Liver (tissue), 9 donors: ENCODE data around the gene PPP2R3B. TPM values are rescaled to one million over a fixed set of nuclear protein-coding genes. Genes with fewer than 3 reads are reported as not detected.

Experiments used
- DNase-seq: peaks from one replicate; pipeline ENCODE4 v3.0.0-alpha.2; 2017; ENCODE audit warnings: low spot score
- H3K27ac ChIP-seq, 2 donors: one replicate each; pipeline ENCODE4 v1.7.0; 2013; ENCODE audit warnings: inconsistent platforms in 2 of 2, low read length in 2 of 2, control low read depth in 1 of 2, low read depth in 1 of 2, mild to moderate bottlenecking in 1 of 2
- H3K27me3 ChIP-seq, 4 donors: one replicate each; pipeline versions ENCODE4 v1.6.1 to v1.7.0; 2013; ENCODE audit warnings: low read length in 3 of 4, inconsistent platforms in 1 of 4, mild to moderate bottlenecking in 1 of 4, moderate library complexity in 1 of 4; ENCODE audit not compliant: control insufficient read depth in 4 of 4, insufficient read depth in 4 of 4
- H3K36me3 ChIP-seq, 4 donors: one replicate each; pipeline versions ENCODE4 v1.6.1 to v1.7.0; 2013; ENCODE audit warnings: low read length in 3 of 4, mild to moderate bottlenecking in 3 of 4, low read depth in 1 of 4, moderate library complexity in 1 of 4; ENCODE audit not compliant: control insufficient read depth in 4 of 4, insufficient read depth in 3 of 4
- H3K4me1 ChIP-seq, 4 donors: one replicate each; pipeline versions ENCODE4 v1.6.1 to v1.7.0; 2013; ENCODE audit warnings: low read length in 3 of 4, mild to moderate bottlenecking in 3 of 4, moderate library complexity in 1 of 4; ENCODE audit not compliant: control insufficient read depth in 4 of 4, insufficient read depth in 4 of 4
- H3K4me3 ChIP-seq, 3 donors: one replicate each; pipeline versions ENCODE4 v1.6.1 to v1.7.0; 2013; ENCODE audit warnings: low read length in 3 of 3, control low read depth in 1 of 3, low read depth in 1 of 3, mild to moderate bottlenecking in 1 of 3
- H3K9ac ChIP-seq, 2 donors: one replicate each; pipeline ENCODE4 v1.7.0; 2013; ENCODE audit warnings: low read length in 2 of 2, mild to moderate bottlenecking in 2 of 2, moderate library complexity in 2 of 2, control low read depth in 1 of 2, low read depth in 1 of 2
- H3K9me3 ChIP-seq, 4 donors: one replicate each; pipeline versions ENCODE4 v1.6.1 to v1.7.0; 2013; ENCODE audit warnings: low read length in 3 of 4; ENCODE audit not compliant: control insufficient read depth in 4 of 4
- EGR1 ChIP-seq, 2 donors: IDR thresholded peaks; 2 replicates each; pipeline ENCODE4 v1.6.1; 2016 to 2018; ENCODE audit warnings: antibody characterized with exemption in 2 of 2, low read depth in 2 of 2
- FOXA2 ChIP-seq: IDR thresholded peaks from 2 replicates; pipeline ENCODE4 v1.6.1; 2016; ENCODE audit warnings: antibody characterized with exemption
- GABPA ChIP-seq, 2 donors: IDR thresholded peaks in 1 of 2; conservative IDR thresholded peaks in 1 of 2; 2 replicates each; pipeline ENCODE4 v1.6.1; 2016; ENCODE audit warnings: antibody characterized with exemption in 2 of 2, mild to moderate bottlenecking in 1 of 2, moderate library complexity in 1 of 2
- HNF4A ChIP-seq, 2 donors: conservative IDR thresholded peaks; 2 replicates each; pipeline ENCODE4 v1.6.1; 2016; ENCODE audit warnings: antibody characterized with exemption in 2 of 2, mild to moderate bottlenecking in 2 of 2
- HNF4G ChIP-seq: IDR thresholded peaks from 2 replicates; pipeline ENCODE4 v1.6.1; 2016; ENCODE audit warnings: antibody characterized with exemption
- JUND ChIP-seq, 2 donors: IDR thresholded peaks; 2 replicates each; pipeline ENCODE4 v1.6.1; 2016; ENCODE audit warnings: antibody characterized with exemption in 2 of 2
- MAX ChIP-seq: IDR thresholded peaks from 2 replicates; pipeline ENCODE4 v1.6.1; 2016; ENCODE audit warnings: antibody characterized with exemption
- NR2F2 ChIP-seq: IDR thresholded peaks from 2 replicates; pipeline ENCODE4 v1.6.1; 2016; ENCODE audit warnings: antibody characterized with exemption
- RAD21 ChIP-seq, 2 donors: IDR thresholded peaks; 2 replicates each; pipeline ENCODE4 v1.6.1; 2016; ENCODE audit warnings: antibody characterized with exemption in 2 of 2, mild to moderate bottlenecking in 2 of 2
- RXRA ChIP-seq, 2 donors: IDR thresholded peaks; 2 replicates each; pipeline ENCODE4 v1.6.1; 2017 to 2018; ENCODE audit warnings: antibody characterized with exemption in 2 of 2, mild to moderate bottlenecking in 1 of 2
- TAF1 ChIP-seq: conservative IDR thresholded peaks from 2 replicates; pipeline ENCODE4 v1.6.1; 2016; ENCODE audit warnings: antibody characterized with exemption, mild to moderate bottlenecking
- YY1 ChIP-seq: IDR thresholded peaks from 2 replicates; pipeline ENCODE4 v1.6.1; 2016; ENCODE audit warnings: antibody characterized with exemption, mild to moderate bottlenecking
- ZBTB33 ChIP-seq: IDR thresholded peaks from 2 replicates; pipeline ENCODE4 v1.6.1; 2016; ENCODE audit warnings: antibody characterized with exemption
- WGBS: extraction: QIAGEN DNeasy Blood & Tissue Kit; methylation state at CpG from one replicate; pipeline ENCODE4 v1.1.7; 2013; 5-methylcytosine and 5-hydroxymethylcytosine counted together
- polyA plus RNA-seq, 2 donors: library from polyadenylated mRNA; stranded (reverse) in 1 of 2; unstranded in 1 of 2; fragments of 200-250 nt in 1 of 2; fragments of >200 nt in 1 of 2; fragmentation: Nextera tagmentation in 1 of 2; extraction: Ambion mirVana in 1 of 2; gene quantifications; one replicate each; pipeline versions ENCODE4 v1.2.1 to v1.2.3, GENCODE V29; 2013 to 2015
- total RNA-seq, 2 donors: library from RNA; depleted of rRNA; stranded (reverse); fragments of >200 nt; gene quantifications; one replicate each; pipeline ENCODE4 v1.2.3, GENCODE V29; 2014
- TF ChIP-seq, protein P1 (sequence below): IDR thresholded peaks from 2 replicates; pipeline ENCODE4 v1.6.1; 2016; ENCODE audit warnings: antibody characterized with exemption
- TF ChIP-seq, protein P2 (sequence below): IDR thresholded peaks from 2 replicates; pipeline ENCODE4 v1.6.1; 2016; ENCODE audit warnings: antibody characterized with exemption, mild to moderate bottlenecking
- donor health status: healthy.
- donor health status: healthy.
- donor health status: healthy.
- donor health status: healthy.
- donor health status: healthy.

Gene PPP2R3B
- total and polyA plus RNA-seq, 4 donors = 1.2 to 8.2 (median 4.3) TPM

- H3K9ac ChIP-seq = no peak overlapping the region
- H3K36me3 ChIP-seq = no peaks in the 10 kb centered on the region
- H3K27me3 ChIP-seq = peaks cover 0 to 10% (median 0%) of the 10 kb centered on the region in 4 donors
- WGBS = 88% methylated on average over 20 of the region's 20 CpGs
- TF ChIP-seq, protein P1, sequence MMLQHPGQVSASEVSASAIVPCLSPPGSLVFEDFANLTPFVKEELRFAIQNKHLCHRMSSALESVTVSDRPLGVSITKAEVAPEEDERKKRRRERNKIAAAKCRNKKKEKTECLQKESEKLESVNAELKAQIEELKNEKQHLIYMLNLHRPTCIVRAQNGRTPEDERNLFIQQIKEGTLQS = no peak
- peaks cover 0 to 2% (median 0%) of the 10 kb centered on the region in 4 donors for H3K9me3 ChIP-seq
- no peaks in the 10 kb centered on the region for H3K4me1 ChIP-seq
- DNase-seq = no peak
- no peak overlapping the region for H3K27ac ChIP-seq
- H3K4me3 ChIP-seq = no peak overlapping the region
These were observed 38.3 kb upstream of the PPP2R3B start for GRCh38 chrX:425056-425455.

DNA sequence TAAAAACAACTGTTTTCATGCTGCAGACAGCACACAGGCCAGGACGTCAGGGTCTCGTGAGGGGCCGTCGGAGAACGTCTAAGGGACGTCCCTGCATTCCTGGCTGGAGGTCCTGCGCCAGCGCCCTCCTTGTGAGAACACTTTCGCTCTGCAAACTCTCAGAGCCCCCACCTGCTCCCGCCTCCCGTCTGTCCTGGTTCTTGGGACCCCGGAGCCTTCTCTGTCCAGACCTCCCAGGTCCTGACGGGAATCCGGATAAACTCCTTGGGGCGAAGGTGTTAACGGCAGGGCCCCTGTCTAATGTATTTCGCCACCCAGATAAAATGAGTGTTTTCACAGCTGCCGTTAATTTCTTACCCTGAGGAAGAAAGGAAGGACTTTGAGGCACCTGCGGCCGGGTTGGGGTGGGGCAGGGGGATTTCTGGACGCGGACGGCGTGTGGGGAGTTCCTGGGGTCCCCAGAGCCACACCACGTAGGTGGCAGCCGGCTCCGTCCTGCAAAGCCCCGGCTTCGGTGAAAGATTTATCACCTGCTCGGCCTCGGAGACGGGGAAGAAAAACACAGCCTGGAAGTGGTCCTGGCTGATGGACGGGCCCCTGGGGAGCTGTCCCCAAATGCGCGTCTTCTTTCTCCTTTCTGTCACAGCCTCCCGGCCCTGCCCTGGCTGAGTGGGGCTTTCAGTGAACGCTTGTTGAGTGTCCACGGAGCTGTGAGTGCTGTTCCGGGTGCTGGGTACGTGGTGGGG lies 35.1 kb upstream of the PPP2R3B start:
- H3K27me3 ChIP-seq = peaks cover 0 to 4% (median 0%) of the 10 kb centered on the region in 4 donors
- WGBS = 52% methylated on average over 40 of the region's 40 CpGs
- H3K4me3 ChIP-seq = no peak overlapping the region
- H3K36me3 ChIP-seq = no peaks in the 10 kb centered on the region
- TF ChIP-seq EGR1 (IDR thresholded peaks at IDR 0.05; ENCODE audit: low read depth in 2 of 2) (no peak), ZBTB33 (no peak), HNF4A (conservative IDR thresholded peaks at IDR 0.05) (no peak), FOXA2 (no peak), HNF4G (no peak), RAD21 (IDR thresholded peaks at IDR 0.05) (no peak), MAX (no peak), RXRA (IDR thresholded peaks at IDR 0.05) (no peak), YY1 (no peak), GABPA (IDR thresholded peaks at IDR 0.05 in 1 of 2, conservative IDR thresholded peaks at IDR 0.05 in 1 of 2) (no peak), NR2F2 (no peak), TAF1 (no peak), JUND (IDR thresholded peaks at IDR 0.05) (no peak)
- TF ChIP-seq, protein P2, sequence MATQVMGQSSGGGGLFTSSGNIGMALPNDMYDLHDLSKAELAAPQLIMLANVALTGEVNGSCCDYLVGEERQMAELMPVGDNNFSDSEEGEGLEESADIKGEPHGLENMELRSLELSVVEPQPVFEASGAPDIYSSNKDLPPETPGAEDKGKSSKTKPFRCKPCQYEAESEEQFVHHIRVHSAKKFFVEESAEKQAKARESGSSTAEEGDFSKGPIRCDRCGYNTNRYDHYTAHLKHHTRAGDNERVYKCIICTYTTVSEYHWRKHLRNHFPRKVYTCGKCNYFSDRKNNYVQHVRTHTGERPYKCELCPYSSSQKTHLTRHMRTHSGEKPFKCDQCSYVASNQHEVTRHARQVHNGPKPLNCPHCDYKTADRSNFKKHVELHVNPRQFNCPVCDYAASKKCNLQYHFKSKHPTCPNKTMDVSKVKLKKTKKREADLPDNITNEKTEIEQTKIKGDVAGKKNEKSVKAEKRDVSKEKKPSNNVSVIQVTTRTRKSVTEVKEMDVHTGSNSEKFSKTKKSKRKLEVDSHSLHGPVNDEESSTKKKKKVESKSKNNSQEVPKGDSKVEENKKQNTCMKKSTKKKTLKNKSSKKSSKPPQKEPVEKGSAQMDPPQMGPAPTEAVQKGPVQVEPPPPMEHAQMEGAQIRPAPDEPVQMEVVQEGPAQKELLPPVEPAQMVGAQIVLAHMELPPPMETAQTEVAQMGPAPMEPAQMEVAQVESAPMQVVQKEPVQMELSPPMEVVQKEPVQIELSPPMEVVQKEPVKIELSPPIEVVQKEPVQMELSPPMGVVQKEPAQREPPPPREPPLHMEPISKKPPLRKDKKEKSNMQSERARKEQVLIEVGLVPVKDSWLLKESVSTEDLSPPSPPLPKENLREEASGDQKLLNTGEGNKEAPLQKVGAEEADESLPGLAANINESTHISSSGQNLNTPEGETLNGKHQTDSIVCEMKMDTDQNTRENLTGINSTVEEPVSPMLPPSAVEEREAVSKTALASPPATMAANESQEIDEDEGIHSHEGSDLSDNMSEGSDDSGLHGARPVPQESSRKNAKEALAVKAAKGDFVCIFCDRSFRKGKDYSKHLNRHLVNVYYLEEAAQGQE = no peak
- TF ChIP-seq, protein P1 = no peak
- H3K9ac ChIP-seq = no peak overlapping the region
- no peaks in the 10 kb centered on the region for H3K4me1 ChIP-seq
- DNase-seq = no peak
- no peak overlapping the region for H3K27ac ChIP-seq
- peaks cover 0 to 2% (median 0%) of the 10 kb centered on the region in 4 donors for H3K9me3 ChIP-seq
